H1 (cell line): Measurements from ENCODE around the gene GTF2F2. TPM values are rescaled to one million over a fixed set of nuclear protein-coding genes. Genes with fewer than 3 reads are reported as not detected.

Experiments used
- CTCF ChIA-PET: fragments of 300-600 bp; sonication (Branson Sonifier 250); formaldehyde crosslinking; loops from one replicate; lab custom pipeline; 2021; ENCODE audit not compliant: partially characterized antibody; lab: Charles Lee
- POLR2A ChIA-PET: fragments of 300-600 bp; sonication (Branson Sonifier 250); formaldehyde crosslinking; loops from one replicate; lab custom pipeline; 2021; ENCODE audit warnings: inconsistent platforms; ENCODE audit not compliant: partially characterized antibody; lab: Charles Lee
- DNase-seq, 2 experiments: peaks; one replicate each; pipeline versions ENCODE4 v3.0.0 to v3.0.0-alpha.2; 2010 to 2022; ENCODE audit warnings: low spot score in 2 of 2, low read depth in 1 of 2, mixed read lengths in 1 of 2
- FAIRE-seq: peaks from 2 replicates; lab custom pipeline; 2011; peaks lifted over from hg19 to GRCh38; lab: Jason Lieb, UNC
- H2AFZ ChIP-seq: 2 replicates; pipeline ENCODE4 v1.8.1; 2012; ENCODE audit warnings: low read length, inconsistent platforms
- H2AK5ac ChIP-seq: 2 replicates; pipeline ENCODE4 v1.6.1; 2013; ENCODE audit warnings: low read depth, low read length
- H2BK120ac ChIP-seq: replicated peaks from 2 replicates; pipeline ENCODE3; 2013; ENCODE audit warnings: low read depth, low read length, inconsistent platforms
- H2BK12ac ChIP-seq: 2 replicates; pipeline ENCODE4 v1.6.1; 2013; ENCODE audit warnings: low read depth, low read length
- H2BK15ac ChIP-seq: 2 replicates; pipeline ENCODE4 v1.6.1; 2013; ENCODE audit warnings: low read length
- H2BK20ac ChIP-seq: 2 replicates; pipeline ENCODE4 v1.6.1; 2013; ENCODE audit warnings: low read length
- H2BK5ac ChIP-seq: 2 replicates; pipeline ENCODE4 v1.6.1; 2013; ENCODE audit warnings: low read depth, low read length
- H3K14ac ChIP-seq: 2 replicates; pipeline ENCODE4 v1.6.1; 2013; ENCODE audit warnings: inconsistent platforms; ENCODE audit not compliant: insufficient read length
- H3K18ac ChIP-seq: 2 replicates; pipeline ENCODE4 v1.6.1; 2013; ENCODE audit warnings: low read length; ENCODE audit errors: extremely low read depth
- H3K23ac ChIP-seq: 2 replicates; pipeline ENCODE4 v1.6.1; 2013; ENCODE audit warnings: inconsistent platforms; ENCODE audit not compliant: insufficient read length
- H3K23me2 ChIP-seq: 2 replicates; pipeline ENCODE4 v1.6.1; 2013; ENCODE audit warnings: low read depth, low read length
- H3K27ac ChIP-seq: 2 replicates; pipeline ENCODE4 v1.6.1; 2011; ENCODE audit warnings: low read depth, low read length, inconsistent platforms
- H3K27me3 ChIP-seq, 4 experiments: replicated peaks in 1 of 4; 1 replicate in 1 of 4; 2 replicates in 3 of 4; pipeline versions ENCODE4 v1.6.1 to v1.8.1; 2011 to 2013; ENCODE audit warnings: low read length in 3 of 4, mild to moderate bottlenecking in 3 of 4, inconsistent platforms in 2 of 4, mixed read lengths in 2 of 4, moderate library complexity in 1 of 4; ENCODE audit not compliant: control insufficient read depth in 3 of 4, insufficient read depth in 3 of 4; ENCODE audit errors: extremely low read depth in 1 of 4
- H3K36me3 ChIP-seq, 4 experiments: 2 replicates each; pipeline versions ENCODE4 v1.6.1 to v1.8.1; 2011 to 2013; ENCODE audit warnings: mild to moderate bottlenecking in 4 of 4, low read length in 3 of 4, moderate library complexity in 2 of 4, control low read depth in 1 of 4, inconsistent platforms in 1 of 4; ENCODE audit not compliant: insufficient read depth in 4 of 4, control insufficient read depth in 2 of 4
- H3K4ac ChIP-seq: replicated peaks from 2 replicates; pipeline ENCODE3; 2013; ENCODE audit warnings: low read length, low read depth, mixed read lengths, inconsistent platforms; ENCODE audit not compliant: insufficient read length
- H3K4me1 ChIP-seq, 4 experiments: replicated peaks in 1 of 4; 1 replicate in 1 of 4; 2 replicates in 3 of 4; pipeline versions ENCODE4 v1.6.1 to v1.8.1; 2011 to 2013; ENCODE audit warnings: low read length in 3 of 4, inconsistent platforms in 2 of 4, mixed read lengths in 1 of 4; ENCODE audit not compliant: insufficient read depth in 4 of 4, control insufficient read depth in 3 of 4
- H3K4me2 ChIP-seq, 2 experiments: 2 replicates each; pipeline versions ENCODE4 v1.6.1 to v1.8.1; 2011 to 2013; ENCODE audit warnings: low read depth in 2 of 2, low read length in 2 of 2, control low read depth in 1 of 2, inconsistent platforms in 1 of 2, mild to moderate bottlenecking in 1 of 2; ENCODE audit not compliant: insufficient read depth in 1 of 2
- H3K4me3 ChIP-seq, 4 experiments: fragments of 200-600, 300-600 bp in 1 of 4; sonication (generic), shearing (Covaris generic), sonication (Bioruptor Twin) in 1 of 4; 2 replicates each; pipeline versions ENCODE4 v1.5.1 to v1.8.1; 2011 to 2016; ENCODE audit warnings: low read length in 4 of 4, low read depth in 3 of 4, control low read depth in 2 of 4, inconsistent platforms in 2 of 4, mild to moderate bottlenecking in 2 of 4, mixed read lengths in 1 of 4, moderate library complexity in 1 of 4; ENCODE audit not compliant: insufficient read depth in 2 of 4; ENCODE audit errors: extremely low read depth in 1 of 4
- H3K56ac ChIP-seq: replicated peaks from 2 replicates; pipeline ENCODE3; 2013; ENCODE audit warnings: low read depth, mild to moderate bottlenecking, mixed read lengths, low read length, inconsistent platforms; ENCODE audit not compliant: insufficient read length
- H3K79me1 ChIP-seq: 2 replicates; pipeline ENCODE4 v1.6.1; 2013; ENCODE audit warnings: low read depth, low read length, control low read depth
- H3K79me2 ChIP-seq, 2 experiments: 2 replicates each; pipeline versions ENCODE4 v1.6.1 to v1.8.1; 2012 to 2013; ENCODE audit warnings: low read length in 2 of 2, mild to moderate bottlenecking in 2 of 2, inconsistent platforms in 1 of 2; ENCODE audit not compliant: insufficient read depth in 2 of 2, control insufficient read depth in 1 of 2
- H3K9ac ChIP-seq, 4 experiments: replicated peaks in 1 of 4; 1 replicate in 1 of 4; 2 replicates in 3 of 4; pipeline versions ENCODE4 v1.6.1 to v1.8.1; 2011 to 2013; ENCODE audit warnings: low read depth in 3 of 4, low read length in 3 of 4, control low read depth in 2 of 4, mild to moderate bottlenecking in 2 of 4, moderate library complexity in 2 of 4, inconsistent platforms in 1 of 4; ENCODE audit errors: extremely low read depth in 1 of 4
- H3K9me3 ChIP-seq, 2 experiments: 2 replicates each; pipeline versions ENCODE4 v1.6.1 to v1.8.1; 2012 to 2013; ENCODE audit warnings: mild to moderate bottlenecking in 2 of 2, moderate library complexity in 2 of 2, control low read depth in 1 of 2, inconsistent platforms in 1 of 2, low read depth in 1 of 2, low read length in 1 of 2, mixed read lengths in 1 of 2; ENCODE audit not compliant: insufficient read depth in 2 of 2
- H4K20me1 ChIP-seq, 2 experiments: replicated peaks in 1 of 2; 2 replicates each; pipeline versions ENCODE3 to v1.8.1; 2011 to 2013; ENCODE audit warnings: inconsistent platforms in 2 of 2, low read length in 2 of 2, mild to moderate bottlenecking in 1 of 2; ENCODE audit not compliant: insufficient read depth in 2 of 2, control insufficient read depth in 1 of 2
- H4K5ac ChIP-seq: 2 replicates; pipeline ENCODE4 v1.6.1; 2013; ENCODE audit warnings: low read length, low read depth, mixed read lengths, inconsistent platforms; ENCODE audit not compliant: insufficient read length
- H4K8ac ChIP-seq: 2 replicates; pipeline ENCODE4 v1.8.0; 2013; ENCODE audit warnings: mild to moderate bottlenecking, moderate library complexity, low read length, inconsistent platforms; ENCODE audit not compliant: insufficient read depth; ENCODE audit errors: extremely low read depth
- H4K91ac ChIP-seq: replicated peaks from 2 replicates; pipeline ENCODE3; 2013; ENCODE audit warnings: low read length, mixed read lengths, inconsistent platforms; ENCODE audit not compliant: insufficient read length
- CTBP2 ChIP-seq: IDR thresholded peaks from 2 replicates; pipeline ENCODE4 v1.7.0; 2011; ENCODE audit warnings: borderline replicate concordance, mild to moderate bottlenecking, moderate library complexity, mixed read lengths, low read length; ENCODE audit not compliant: insufficient read depth, insufficient read length
- POLR2A ChIP-seq, 2 experiments: IDR thresholded peaks; 1 replicate in 1 of 2; 2 replicates in 1 of 2; pipeline ENCODE4 v1.6.1; 2011; ENCODE audit warnings: low read depth in 2 of 2, low read length in 2 of 2, mild to moderate bottlenecking in 2 of 2; ENCODE audit errors: control extremely low read depth in 1 of 2
- POLR2AphosphoS5 ChIP-seq: IDR thresholded peaks from 2 replicates; pipeline ENCODE4 v1.6.1; 2011; ENCODE audit warnings: low read depth, low read length
- YY1 ChIP-seq: IDR thresholded peaks from 2 replicates; pipeline ENCODE4 v1.6.1; 2011; ENCODE audit warnings: low read depth, mild to moderate bottlenecking, low read length
- WGBS, 2 experiments: shearing (Covaris generic) in 1 of 2; methylation state at CpG; one replicate each; pipeline versions ENCODE4 v1.1.6 to v1.1.7; 2013 to 2015; ENCODE audit warnings: low lambda C conversion rate in 2 of 2, mixed read lengths in 2 of 2, inconsistent platforms in 1 of 2, low coverage in 1 of 2, missing lambda C conversion rate in 1 of 2; ENCODE audit not compliant: insufficient replicate concordance in 2 of 2, insufficient coverage in 1 of 2, insufficient read length in 1 of 2; ENCODE audit errors: extremely low coverage in 1 of 2, missing lambda C conversion rate in 1 of 2; 5-methylcytosine and 5-hydroxymethylcytosine counted together
- polyA plus RNA-seq, 7 experiments: library from polyadenylated mRNA; depleted of rRNA in 3 of 7; stranded (reverse) in 5 of 7; unstranded in 2 of 7; fragments of >200 nt in 5 of 7; fragments of 200-250 nt in 2 of 7; gene quantifications; 1 replicate in 5 of 7; 2 replicates in 1 of 7; 4 replicates in 1 of 7; pipeline versions ENCODE4 v1.2.1 to v1.2.3, GENCODE V29; 2011 to 2013; ENCODE audit warnings: missing spikeins in 2 of 7, mixed read lengths in 2 of 7
- total RNA-seq: library from RNA; stranded (reverse); fragmentation: NEBNext Ultra II Directional; extraction: Animal tissue kit (Norgen Biotek cat#: 25700); gene quantifications from 2 replicates; pipeline ENCODE4 v1.2.1, GENCODE V29; 2021

GTF2F2 gene
- total and polyA plus RNA-seq, 2 of the 8 experiments (the other 6 are each of a cell fraction or from before 2014, with no cell fraction given) = 10.8 to 31.1 TPM

- H3K27me3 ChIP-seq = no peaks in the 10 kb centered on the region
- DNase-seq (no peak), FAIRE-seq (no peak)
- H3K23me2 ChIP-seq = peaks cover 3% of the 10 kb centered on the region; the same call in 1 of the 2 replicates
- no peak overlapping the region for H2BK15ac ChIP-seq
- H3K14ac ChIP-seq = no peak overlapping the region
- TF ChIP-seq POLR2A (IDR thresholded peaks at IDR 0.05; ENCODE audit: control extremely low read depth in 1 of 2, low read depth in 2 of 2, low read length in 2 of 2) (peak; percentile 27 to 48; a peak in 2 of 3 replicates), CTBP2 (no peak), YY1 (no peak), POLR2AphosphoS5 (peak; percentile 63; the same call in 1 of the 2 replicates)
- H3K4me2 ChIP-seq = no peak overlapping the region
- H3K4ac ChIP-seq = no peak overlapping the region
- no peak overlapping the region for H3K56ac ChIP-seq
- H4K91ac ChIP-seq = no peak overlapping the region
- 0 out of 2 replicates have a peak, but pooled peaks cover 2% of the 10 kb centered on the region for H3K79me1 ChIP-seq
- no peaks in the 10 kb centered on the region for H3K79me2 ChIP-seq
- no peak overlapping the region for H3K23ac ChIP-seq
- no peak overlapping the region for H2BK120ac ChIP-seq
- CTCF ChIA-PET = interaction anchor here (0.8 to 2.5 kb wide), 6 partner anchors 8 to 284 kb away, joined by 3 to 6 read pairs (median 4); partner anchors contain the start of gene TPT1
- H4K20me1 ChIP-seq = peaks cover 0 to 8% of the 10 kb centered on the region in 2 experiments
- H3K18ac ChIP-seq = no peak overlapping the region
- no peaks in the 10 kb centered on the region for H3K9me3 ChIP-seq
- POLR2A ChIA-PET = interaction anchor here (0.5 to 16.2 kb wide), 18 partner anchors 9 to 377 kb away, joined by 3 to 319 read pairs (median 3); partner anchors contain the start of gene TPT1
- peaks cover 0 to 6% (median 0%) of the 10 kb centered on the region in 4 experiments; a peak in 4 of 7 replicates for H3K4me1 ChIP-seq
- no peak overlapping the region for H3K4me3 ChIP-seq
- no peak overlapping the region for H4K8ac ChIP-seq
- H2BK20ac ChIP-seq = no peak overlapping the region
- no peak overlapping the region for H3K27ac ChIP-seq
- no peak overlapping the region for H3K9ac ChIP-seq
- no peak overlapping the region for H2AFZ ChIP-seq
- H2AK5ac ChIP-seq = no peak overlapping the region
- 86% methylated on average over 1 of the region's 1 CpG; no CpG with 5 or more reads in 1 of the 2 experiments for WGBS, 2 experiments
- H2BK12ac ChIP-seq = no peak overlapping the region
- H4K5ac ChIP-seq = no peak overlapping the region
- H3K36me3 ChIP-seq = peaks cover 6 to 21% (median 10%) of the 10 kb centered on the region in 4 experiments
- H2BK5ac ChIP-seq = no peak overlapping the region
These were observed 210.9 kb downstream of the GTF2F2 start for GRCh38 chr13:45331123-45331619.
